ENCODE measurements around the gene LDAF1. TPM values are rescaled to one million over a fixed set of nuclear protein-coding genes. Genes with fewer than 3 reads are reported as not detected.

LDAF1 gene
- total and polyA plus RNA-seq, 2 of the 8 experiments (the other 6 are each of a cell fraction or from before 2014, with no cell fraction given) = 32.4 to 34.2 TPM

GRCh38 chr16:21192991-21193390, 34.5 kb downstream of the LDAF1 start:
- WGBS, 2 experiments (ENCODE audit: extremely low coverage in 1 of 2, insufficient coverage in 1 of 2, insufficient read length in 1 of 2, insufficient replicate concordance in 2 of 2, low coverage in 1 of 2, low lambda C conversion rate in 2 of 2, missing lambda C conversion rate in 1 of 2) = 79% methylated on average over 1 of the region's 1 CpG; no CpG with 5 or more reads in 1 of the 2 experiments
- no peak overlapping the region for H3K4me2 ChIP-seq (ENCODE audit: insufficient read depth in 1 of 2, low read depth in 2 of 2, low read length in 2 of 2)
- H3K9ac ChIP-seq (replicated peaks in 1 of 4; ENCODE audit: extremely low read depth in 1 of 4, low read depth in 3 of 4, low read length in 3 of 4) = no peak overlapping the region
- POLR2A ChIA-PET (ENCODE audit: partially characterized antibody) = no interaction called here
- H2BK12ac ChIP-seq (ENCODE audit: low read depth, low read length) = no peak overlapping the region
- H4K8ac ChIP-seq (ENCODE audit: extremely low read depth, insufficient read depth, low read length) = no peak overlapping the region
- H4K20me1 ChIP-seq (replicated peaks in 1 of 2; ENCODE audit: control insufficient read depth in 1 of 2, insufficient read depth in 2 of 2, low read length in 2 of 2) = peaks cover 0 to 1% of the 10 kb centered on the region in 2 experiments
- no peak overlapping the region for H3K4ac ChIP-seq (replicated peaks; ENCODE audit: insufficient read length, low read depth, low read length)
- H3K4me3 ChIP-seq (ENCODE audit: extremely low read depth in 1 of 4, insufficient read depth in 2 of 4, low read depth in 3 of 4, low read length in 4 of 4) = no peak overlapping the region
- H3K18ac ChIP-seq (ENCODE audit: extremely low read depth, low read length) = no peak overlapping the region
- H3K36me3 ChIP-seq (ENCODE audit: control insufficient read depth in 2 of 4, insufficient read depth in 4 of 4, low read length in 3 of 4) = no peaks in the 10 kb centered on the region
- no peak overlapping the region for H2AK5ac ChIP-seq (ENCODE audit: low read depth, low read length)
- H2BK5ac ChIP-seq (ENCODE audit: low read depth, low read length) = no peak overlapping the region
- H3K23ac ChIP-seq (ENCODE audit: insufficient read length) = no peak overlapping the region
- no peaks in the 10 kb centered on the region for H3K79me1 ChIP-seq (ENCODE audit: low read depth, low read length)
- H3K79me2 ChIP-seq (ENCODE audit: control insufficient read depth in 1 of 2, insufficient read depth in 2 of 2, low read length in 2 of 2) = no peaks in the 10 kb centered on the region
- no peak for FAIRE-seq
- H2BK120ac ChIP-seq (replicated peaks; ENCODE audit: low read depth, low read length) = no peak overlapping the region
- CTCF ChIA-PET (ENCODE audit: partially characterized antibody) = interaction anchor here (1.0 to 6.6 kb wide), 3 partner anchors 8 to 109 kb away, joined by 4 to 65 read pairs (median 57); partner anchors contain the start of gene CRYM
- H4K5ac ChIP-seq (ENCODE audit: insufficient read length, low read depth, low read length) = no peak overlapping the region
- no peaks in the 10 kb centered on the region for H3K9me3 ChIP-seq (ENCODE audit: insufficient read depth in 2 of 2, low read depth in 1 of 2, low read length in 1 of 2)
- H2BK20ac ChIP-seq (ENCODE audit: low read length) = no peak overlapping the region
- no peak overlapping the region for H3K27ac ChIP-seq (ENCODE audit: low read depth, low read length)
- no peaks in the 10 kb centered on the region for H3K23me2 ChIP-seq (ENCODE audit: low read depth, low read length)
- peaks cover 0 to 2% (median 0%) of the 10 kb centered on the region in 4 experiments; a peak in 2 of 7 replicates for H3K27me3 ChIP-seq (replicated peaks in 1 of 4; ENCODE audit: control insufficient read depth in 3 of 4, extremely low read depth in 1 of 4, insufficient read depth in 3 of 4, low read length in 3 of 4)
- H2BK15ac ChIP-seq (ENCODE audit: low read length) = no peak overlapping the region
- no peak overlapping the region for H2AFZ ChIP-seq (ENCODE audit: low read length)
- H4K91ac ChIP-seq (replicated peaks; ENCODE audit: insufficient read length, low read length) = no peak overlapping the region
- H3K56ac ChIP-seq (replicated peaks; ENCODE audit: insufficient read length, low read depth, low read length) = no peak overlapping the region
- no peaks in the 10 kb centered on the region for H3K4me1 ChIP-seq (replicated peaks in 1 of 4; ENCODE audit: control insufficient read depth in 3 of 4, insufficient read depth in 4 of 4, low read length in 3 of 4)
- H3K14ac ChIP-seq (ENCODE audit: insufficient read length) = no peak overlapping the region
- DNase-seq (ENCODE audit: low read depth in 1 of 2, low spot score in 2 of 2) = no peak
- TF ChIP-seq RBBP5 (IDR thresholded peaks at IDR 0.05; ENCODE audit: borderline replicate concordance, low read depth, low read length) = no peak
- no peak for TF ChIP-seq NANOG (IDR thresholded peaks at IDR 0.05; ENCODE audit: insufficient read depth, low read depth, low read length, poor library complexity, severe bottlenecking)
- no peak for TF ChIP-seq GABPA (IDR thresholded peaks at IDR 0.05; ENCODE audit: borderline replicate concordance, insufficient read depth, low read length)
- TF ChIP-seq MAFK (IDR thresholded peaks at IDR 0.05; ENCODE audit: low read depth, low read length) = no peak
- TF ChIP-seq CBX5 (IDR thresholded peaks at IDR 0.05; ENCODE audit: low read depth, low read length) = no peak
- no peak for TF ChIP-seq SUZ12 (IDR thresholded peaks at IDR 0.05; ENCODE audit: low read length)
- TF ChIP-seq KDM5A (IDR thresholded peaks at IDR 0.05; ENCODE audit: low read length) = no peak
- TF ChIP-seq RFX5 (IDR thresholded peaks at IDR 0.05; ENCODE audit: borderline replicate concordance, low read depth, low read length) = no peak
- no peak for TF ChIP-seq CBX8 (IDR thresholded peaks at IDR 0.05; ENCODE audit: borderline replicate concordance, low read depth, low read length)
- no peak for TF ChIP-seq POU5F1 (IDR thresholded peaks at IDR 0.05; ENCODE audit: low read depth, low read length)
- no peak for TF ChIP-seq CTBP2 (IDR thresholded peaks at IDR 0.05; ENCODE audit: borderline replicate concordance, insufficient read depth, insufficient read length, low read length)
- no peak for TF ChIP-seq CEBPB (IDR thresholded peaks at IDR 0.05; ENCODE audit: low read depth, low read length)
- no peak for TF ChIP-seq TAF7 (optimal IDR thresholded peaks at IDR 0.05; ENCODE audit: borderline replicate concordance, low read depth, low read length)
- TF ChIP-seq RXRA (IDR thresholded peaks at IDR 0.05; ENCODE audit: insufficient read depth, low read depth, low read length) = no peak
- TF ChIP-seq NRF1 (IDR thresholded peaks at IDR 0.05; ENCODE audit: low read depth, low read length) = no peak

Data from H1 (cell line).